GM21360 (cell line): ENCODE results near the gene DES.

Experiments
- ATAC-seq: cut with Tn5 transposase; IDR thresholded peaks from one replicate; pipeline ENCODE4 v1.9.1; 2021; ENCODE audit warnings: mild to moderate bottlenecking, moderate library complexity; ENCODE audit not compliant: unreplicated experiment

DES gene

DNA sequence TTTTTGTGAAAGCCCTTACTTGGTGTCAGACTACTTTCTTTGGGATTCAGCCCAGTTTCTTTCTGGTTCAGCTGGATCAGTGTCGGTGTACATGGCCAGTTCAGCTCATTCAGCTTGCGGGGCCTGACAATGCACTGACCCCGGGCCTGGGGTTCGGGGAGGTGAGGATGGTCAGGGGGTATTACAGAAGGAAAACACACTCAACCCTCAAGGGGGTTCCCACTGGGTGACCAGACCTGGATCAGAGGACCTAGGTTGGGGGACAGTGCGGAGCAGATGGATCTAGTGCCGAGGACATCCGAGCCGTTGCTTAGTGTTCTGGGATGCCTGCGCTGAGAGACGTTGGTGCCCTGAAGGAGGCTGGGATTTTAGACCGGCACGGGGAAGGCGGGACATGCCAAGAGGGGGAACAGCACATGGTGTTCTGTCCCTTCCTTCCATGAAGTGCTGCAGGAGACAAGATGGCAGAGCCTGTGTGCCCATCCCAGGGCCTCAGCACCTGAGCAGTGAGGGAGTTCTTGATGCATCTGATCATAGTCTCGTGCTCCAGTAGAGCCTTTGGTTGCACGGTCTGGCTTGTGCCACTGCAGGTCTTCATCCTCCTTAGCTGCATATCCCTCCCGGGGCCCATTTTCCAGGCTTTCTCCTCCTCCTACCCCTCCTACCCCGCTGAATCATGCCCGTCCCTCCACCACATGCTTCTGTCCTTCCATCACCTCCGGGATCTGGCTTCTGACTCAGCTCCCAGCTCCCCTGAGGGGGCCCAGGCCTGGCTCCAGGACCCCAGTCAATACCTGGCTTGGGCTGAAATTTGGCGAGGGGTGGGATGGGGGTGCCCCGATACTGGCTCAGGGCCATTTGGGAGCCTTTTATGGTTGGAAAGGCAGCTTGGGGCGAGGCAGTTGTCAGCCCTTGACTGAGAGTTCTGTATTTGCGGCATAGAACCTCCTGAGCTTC is 34.5 kb downstream of the DES start:
- no peak for ATAC-seq

GRCh38 chr2:219453671-219454590 is 35.8 kb downstream of the DES start:
- no peak for ATAC-seq

- no peak for ATAC-seq
These were observed 37.4 kb downstream of the DES start for GRCh38 chr2:219455581-219455980.

- peak; percentile 57 for ATAC-seq
These were observed 39.7 kb downstream of the DES start for GRCh38 chr2:219457784-219458369.

DNA sequence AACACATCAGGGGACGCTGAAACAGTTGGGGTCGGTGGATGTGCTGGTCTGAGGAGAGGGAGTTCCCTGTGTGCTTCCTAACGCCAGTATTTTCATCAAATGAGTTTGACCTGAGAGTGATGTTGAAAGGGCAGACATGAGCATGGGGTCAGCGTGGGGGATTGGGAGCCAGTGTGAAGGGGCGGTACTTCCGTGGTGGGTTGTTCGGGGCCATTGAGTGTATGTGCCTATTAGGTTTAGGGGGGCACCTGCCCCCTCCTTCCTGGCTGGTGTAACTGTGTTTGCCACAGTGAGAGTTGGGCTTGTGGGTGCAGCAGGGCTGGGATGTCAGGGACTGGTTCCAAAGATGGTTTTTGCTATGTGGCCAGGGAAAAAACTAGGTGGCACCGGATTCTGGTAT is 40.8 kb downstream of the DES start:
- ATAC-seq, result no peak

DNA sequence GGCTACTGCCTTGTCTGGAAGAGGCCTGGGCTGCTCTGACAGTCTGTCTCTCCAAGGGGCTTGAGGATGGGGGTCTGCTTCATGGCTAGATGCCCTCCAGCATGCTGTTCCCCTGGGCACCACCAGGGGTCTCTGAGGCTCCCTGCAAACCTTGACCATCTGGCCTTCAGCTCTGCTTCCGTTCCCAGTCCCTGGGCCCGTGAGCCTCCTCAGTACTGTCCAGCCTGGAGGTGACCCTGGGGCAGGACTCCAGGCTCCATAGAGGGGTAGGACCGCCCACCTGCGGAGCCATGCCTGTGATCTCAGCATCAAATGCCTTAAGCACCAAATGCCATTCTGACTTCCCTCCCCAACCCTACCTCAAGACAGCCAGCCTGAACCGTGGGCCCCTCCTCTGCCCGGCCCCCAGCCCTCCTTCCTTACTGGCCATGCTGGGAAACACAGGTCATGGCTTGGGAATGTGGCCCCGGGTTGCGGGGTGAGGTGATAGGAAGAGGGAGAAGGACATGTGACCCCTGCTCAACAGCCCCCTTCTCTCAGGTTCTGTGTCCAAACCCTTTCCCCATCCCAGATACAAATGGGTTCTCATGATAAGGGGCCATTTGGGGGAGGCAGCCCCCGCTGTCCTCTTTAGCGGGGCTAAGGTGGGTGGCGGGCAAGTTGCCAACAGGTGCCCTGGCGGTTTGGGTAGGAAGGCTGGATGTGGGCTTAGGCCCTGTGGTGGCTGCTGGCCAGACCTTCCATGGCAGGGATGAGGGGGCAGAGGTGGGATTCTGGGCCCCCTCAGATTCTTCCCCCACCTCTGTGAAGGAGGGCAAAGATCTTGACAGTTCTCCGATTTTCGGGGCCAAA is 41.5 kb downstream of the DES start:
- ATAC-seq, result no peak

GRCh38 chr2:219460424-219460926 is 42.3 kb downstream of the DES start:
- no peak for ATAC-seq

GRCh38 chr2:219461047-219461514 is 42.9 kb downstream of the DES start:
- no peak for ATAC-seq

- no peak for ATAC-seq
These were observed 43.5 kb downstream of the DES start for GRCh38 chr2:219461669-219462068.

- no peak for ATAC-seq
These were observed 44.2 kb downstream of the DES start for GRCh38 chr2:219462349-219462748.

DNA sequence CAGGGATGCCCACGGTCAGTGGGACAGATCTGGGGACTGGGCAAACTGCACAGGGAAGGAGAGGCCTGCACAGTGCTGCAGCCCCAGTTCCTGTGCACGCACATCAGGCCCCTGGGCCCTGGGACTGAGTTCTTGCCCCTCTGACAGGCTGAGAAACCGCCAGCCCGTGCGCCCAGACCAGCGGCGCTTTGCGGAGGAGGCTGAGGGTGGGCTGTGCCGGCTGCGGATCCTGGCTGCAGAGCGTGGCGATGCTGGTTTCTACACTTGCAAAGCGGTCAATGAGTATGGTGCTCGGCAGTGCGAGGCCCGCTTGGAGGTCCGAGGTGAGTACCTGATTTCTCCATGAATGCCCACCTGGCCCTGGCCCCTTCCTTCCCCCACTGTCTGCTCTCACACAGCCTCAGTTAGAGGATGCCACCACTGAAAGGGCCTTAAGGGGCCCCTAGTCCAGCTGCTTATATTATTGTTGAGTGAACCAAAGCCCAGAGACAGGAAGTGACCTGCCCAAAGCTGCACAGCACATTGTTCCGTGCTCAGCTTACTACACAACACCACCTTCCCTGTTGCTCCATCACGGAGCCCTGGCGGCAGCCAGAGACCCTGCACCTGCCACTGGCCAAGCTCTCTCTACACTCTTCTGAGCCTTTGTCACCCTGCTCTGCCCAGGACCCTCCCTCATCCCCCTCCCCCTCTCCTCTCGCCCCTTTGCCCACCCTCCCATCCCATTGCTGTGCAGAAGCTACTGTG is 46.3 kb downstream of the DES start:
- ATAC-seq, result no peak

GRCh38 chr2:219465659-219466561 is 47.7 kb downstream of the DES start:
- no peak for ATAC-seq

DNA sequence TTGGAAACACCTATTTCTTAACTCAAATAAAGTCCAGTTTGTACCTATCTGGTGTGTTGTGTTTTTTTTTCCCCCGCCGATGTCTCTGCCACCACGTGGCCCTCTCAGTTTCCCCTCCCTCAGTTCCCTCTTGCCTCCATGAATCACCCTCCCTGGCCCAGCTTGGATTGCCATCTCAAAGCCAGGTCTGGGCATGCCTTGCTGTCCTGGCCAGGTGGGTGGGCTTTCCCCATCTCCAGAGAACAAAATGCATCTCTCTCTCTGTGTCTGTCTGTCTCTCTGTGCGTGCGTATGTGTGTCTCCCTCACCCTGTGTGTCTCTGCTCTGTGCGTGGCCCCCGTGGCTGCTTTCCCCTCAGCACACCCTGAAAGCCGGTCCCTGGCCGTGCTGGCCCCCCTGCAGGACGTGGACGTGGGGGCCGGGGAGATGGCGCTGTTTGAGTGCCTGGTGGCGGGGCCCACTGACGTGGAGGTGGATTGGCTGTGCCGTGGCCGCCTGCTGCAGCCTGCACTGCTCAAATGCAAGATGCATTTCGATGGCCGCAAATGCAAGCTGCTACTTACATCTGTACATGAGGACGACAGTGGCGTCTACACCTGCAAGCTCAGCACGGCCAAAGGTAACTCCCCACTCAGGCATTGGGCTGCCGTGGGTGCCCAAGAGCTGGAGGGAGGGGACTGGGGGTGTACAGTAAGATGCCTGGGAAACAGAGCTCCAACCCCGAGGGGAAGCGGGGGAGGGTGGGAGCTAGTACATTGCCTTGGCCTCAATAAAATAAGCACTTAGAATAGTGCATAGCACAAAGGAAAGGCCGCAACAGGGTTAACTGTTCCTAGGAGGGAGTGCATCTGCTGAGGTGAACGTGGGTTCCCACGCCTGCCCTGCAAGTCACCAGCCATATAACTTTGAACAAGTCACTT is 48.9 kb downstream of the DES start:
- no peak for ATAC-seq

DNA sequence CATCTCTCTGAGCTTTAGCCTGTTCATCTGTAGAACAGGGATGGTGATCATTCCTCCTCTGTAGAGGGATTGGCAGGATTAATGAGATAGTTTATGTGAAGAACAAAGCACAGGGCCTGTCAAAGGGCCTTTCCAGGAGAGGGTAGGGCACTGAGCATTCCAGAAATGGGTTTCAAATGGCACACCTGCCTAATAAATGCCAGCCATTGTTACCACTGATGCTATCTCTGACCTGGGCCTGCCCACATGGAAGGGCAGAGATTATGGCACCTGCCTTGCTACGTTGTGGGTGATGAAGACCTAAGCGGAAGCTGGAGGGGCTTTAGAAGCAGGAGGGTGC is 49.5 kb downstream of the DES start:
- ATAC-seq, result no peak

- ATAC-seq, result no peak
These were observed 50.4 kb downstream of the DES start for GRCh38 chr2:219468410-219469185.

DNA sequence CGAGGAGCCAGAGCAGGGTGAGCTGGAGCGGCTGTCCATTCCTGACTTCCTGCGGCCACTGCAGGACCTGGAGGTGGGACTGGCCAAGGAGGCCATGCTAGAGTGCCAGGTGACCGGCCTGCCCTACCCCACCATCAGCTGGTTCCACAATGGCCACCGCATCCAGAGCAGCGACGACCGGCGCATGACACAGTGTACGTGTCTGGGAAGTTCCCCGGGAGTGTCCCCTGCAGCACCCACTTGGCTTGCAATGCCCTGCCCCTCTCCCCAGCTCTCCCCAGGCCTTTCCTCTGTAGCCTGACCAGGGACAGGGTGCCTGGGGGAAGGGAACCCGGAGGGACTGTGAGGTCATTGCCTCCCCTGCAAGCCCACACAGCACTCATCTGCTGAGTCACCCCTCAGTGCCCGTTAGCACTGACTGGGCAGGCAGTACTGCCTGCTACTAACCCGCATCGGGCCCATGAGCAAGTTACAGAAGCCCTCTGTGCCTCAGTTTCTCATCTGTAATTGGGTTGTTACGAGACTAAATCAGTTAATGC is 51.1 kb downstream of the DES start:
- ATAC-seq, result no peak
